RWPE1 (cell line): ENCODE data around the gene NSMF.

Experiments
- CTCF ChIA-PET: fragments of 350-600 bp; sonication (Branson Sonifier 250); formaldehyde crosslinking; extraction: SDS; loops from one replicate; lab custom pipeline; 2021; lab: Yijun Ruan, JAX
- POLR2A ChIA-PET: fragments of 400-600 bp; formaldehyde crosslinking; extraction: SDS; loops from one replicate; lab custom pipeline; 2020; ENCODE audit warnings: antibody characterized with exemption; ENCODE audit not compliant: low non-redundant PET; lab: Yijun Ruan, JAX
- DNase-seq: peaks from one replicate; pipeline ENCODE4 v3.0.0; 2012; ENCODE audit warnings: low spot score
- H3K27ac ChIP-seq: fragments of 450-650 bp; 2 replicates; pipeline ENCODE4 v1.5.1; 2017
- TF ChIP-seq, protein P1 (sequence below): fragments of 450-650 bp; conservative IDR thresholded peaks from 2 replicates; pipeline ENCODE4 v1.5.1; 2017; ENCODE audit warnings: low read depth, mild to moderate bottlenecking

Gene NSMF

DNA sequence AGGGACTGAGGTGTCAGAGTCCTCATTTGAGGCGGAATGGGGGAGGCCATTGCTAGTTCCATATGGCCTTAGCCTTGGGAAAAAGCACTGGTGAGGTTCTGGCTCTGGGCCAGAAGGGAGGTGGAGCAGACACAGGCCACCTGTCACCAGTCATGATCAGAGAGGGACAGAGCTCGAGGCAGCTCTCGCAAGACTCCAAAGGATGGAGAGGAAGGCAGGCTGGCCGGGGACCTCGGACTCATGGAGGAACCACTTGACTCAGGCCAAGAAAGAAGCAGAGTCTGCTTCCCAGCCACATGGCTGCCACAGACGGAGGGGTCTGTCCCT, 29.2 kb upstream of the NSMF start:
- ChIA-PET POLR2A (no interaction called here), CTCF (interaction anchor here (0.8 kb wide), 1 partner anchor 10 kb away, joined by 3 read pairs; no protein-coding TSS in a partner anchor)
- no peak for DNase-seq
- no peak overlapping the region for H3K27ac ChIP-seq
- TF ChIP-seq, protein P1, sequence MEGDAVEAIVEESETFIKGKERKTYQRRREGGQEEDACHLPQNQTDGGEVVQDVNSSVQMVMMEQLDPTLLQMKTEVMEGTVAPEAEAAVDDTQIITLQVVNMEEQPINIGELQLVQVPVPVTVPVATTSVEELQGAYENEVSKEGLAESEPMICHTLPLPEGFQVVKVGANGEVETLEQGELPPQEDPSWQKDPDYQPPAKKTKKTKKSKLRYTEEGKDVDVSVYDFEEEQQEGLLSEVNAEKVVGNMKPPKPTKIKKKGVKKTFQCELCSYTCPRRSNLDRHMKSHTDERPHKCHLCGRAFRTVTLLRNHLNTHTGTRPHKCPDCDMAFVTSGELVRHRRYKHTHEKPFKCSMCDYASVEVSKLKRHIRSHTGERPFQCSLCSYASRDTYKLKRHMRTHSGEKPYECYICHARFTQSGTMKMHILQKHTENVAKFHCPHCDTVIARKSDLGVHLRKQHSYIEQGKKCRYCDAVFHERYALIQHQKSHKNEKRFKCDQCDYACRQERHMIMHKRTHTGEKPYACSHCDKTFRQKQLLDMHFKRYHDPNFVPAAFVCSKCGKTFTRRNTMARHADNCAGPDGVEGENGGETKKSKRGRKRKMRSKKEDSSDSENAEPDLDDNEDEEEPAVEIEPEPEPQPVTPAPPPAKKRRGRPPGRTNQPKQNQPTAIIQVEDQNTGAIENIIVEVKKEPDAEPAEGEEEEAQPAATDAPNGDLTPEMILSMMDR, result no peak

GRCh38 chr9:137487454-137488326, 28.6 kb upstream of the NSMF start:
- ChIA-PET POLR2A (interaction anchor here (0.5 kb wide), 1 partner anchor 8 kb away, joined by 4 read pairs; no protein-coding TSS in a partner anchor), CTCF (interaction anchor here (0.6 to 0.8 kb wide), 2 partner anchors 9 kb away, joined by 3 to 6 read pairs; no protein-coding TSS in a partner anchor)
- no peak for DNase-seq
- no peak overlapping the region for H3K27ac ChIP-seq
- TF ChIP-seq, protein P1, result no peak

DNA sequence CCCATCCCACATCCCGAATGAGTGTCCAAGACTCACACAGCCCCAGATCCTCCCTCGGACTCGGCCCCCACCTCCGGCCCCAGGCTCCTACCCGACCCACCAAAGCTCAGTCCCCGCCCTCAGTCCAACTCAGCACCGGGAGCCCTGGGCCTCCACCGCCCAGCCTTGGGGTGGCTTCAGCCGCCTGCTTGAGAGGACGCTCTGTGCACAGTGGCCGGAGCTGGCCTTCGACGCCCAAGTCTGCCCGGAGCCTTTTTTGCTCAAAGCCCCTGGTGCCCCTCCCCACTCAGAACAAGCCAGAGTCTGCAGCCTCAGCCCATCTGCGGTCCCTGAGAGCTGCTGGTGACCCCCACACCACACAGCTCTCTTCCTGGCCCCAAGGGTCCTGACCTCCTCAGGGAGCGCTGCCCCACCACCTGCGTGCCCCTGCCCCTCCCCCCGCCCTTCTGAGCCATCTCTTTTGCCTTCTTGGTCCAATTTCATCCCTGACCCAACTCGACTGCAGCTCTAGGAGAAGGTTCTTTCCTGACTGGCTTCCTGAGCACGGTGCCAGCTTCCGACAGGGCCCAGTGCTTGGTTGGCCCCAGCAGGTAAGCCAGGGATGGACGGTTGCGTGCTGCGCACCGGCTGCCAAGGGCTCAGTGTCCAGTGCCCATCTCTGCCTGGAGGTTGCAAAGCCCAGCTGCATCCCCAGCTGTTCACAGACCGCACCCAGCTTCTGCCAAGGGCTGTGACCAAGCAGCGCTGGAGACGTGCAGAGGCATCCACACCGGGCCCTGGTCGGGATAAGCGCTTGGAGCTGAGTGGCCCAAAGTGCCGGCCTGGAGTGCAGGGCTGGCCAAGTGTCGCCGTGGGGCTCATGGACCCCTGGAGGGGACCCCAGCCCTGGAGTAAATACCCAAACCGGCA, 27.7 kb upstream of the NSMF start:
- ChIA-PET POLR2A (interaction anchor here (0.5 to 0.6 kb wide), 2 partner anchors 9 to 43 kb away, joined by 4 to 7 read pairs; no protein-coding TSS in a partner anchor), CTCF (interaction anchor here (0.6 to 0.7 kb wide), 2 partner anchors 9 to 616 kb away, joined by 3 to 6 read pairs; no protein-coding TSS in a partner anchor)
- H3K27ac ChIP-seq, result no peak overlapping the region
- TF ChIP-seq, protein P1, result no peak
- DNase-seq, result no peak

GRCh38 chr9:137486141-137486490, 27.0 kb upstream of the NSMF start:
- CTCF ChIA-PET, result no interaction called here
- H3K27ac ChIP-seq, result no peak overlapping the region
- TF ChIP-seq, protein P1, result no peak
- POLR2A ChIA-PET, result no interaction called here
- DNase-seq, result no peak

- TF ChIP-seq, protein P1, result no peak
- ChIA-PET CTCF (no interaction called here), POLR2A (no interaction called here)
- no peak for DNase-seq
- no peak overlapping the region for H3K27ac ChIP-seq
Observed at GRCh38 chr9:137485343-137486140, 26.4 kb upstream of the NSMF start.
